Esophagus mucosa (tissue), 1 donor: ENCODE data around the gene LPIN1. TPM values are rescaled to one million over a fixed set of nuclear protein-coding genes. Genes with fewer than 3 reads are reported as not detected.

Source experiments
- ATAC-seq: fragments of 200-7000 bp; cut with Tn5 transposase; one replicate; pipeline ENCODE4 v1.9.1; 2020
- total RNA-seq: library from RNA; stranded (reverse); gene quantifications from one replicate; pipeline ENCODE4 v1.2.4, GENCODE V29; 2023
- donor health status: DM: yes; HTN: yes; CAD: no.

LPIN1 gene, protein sequence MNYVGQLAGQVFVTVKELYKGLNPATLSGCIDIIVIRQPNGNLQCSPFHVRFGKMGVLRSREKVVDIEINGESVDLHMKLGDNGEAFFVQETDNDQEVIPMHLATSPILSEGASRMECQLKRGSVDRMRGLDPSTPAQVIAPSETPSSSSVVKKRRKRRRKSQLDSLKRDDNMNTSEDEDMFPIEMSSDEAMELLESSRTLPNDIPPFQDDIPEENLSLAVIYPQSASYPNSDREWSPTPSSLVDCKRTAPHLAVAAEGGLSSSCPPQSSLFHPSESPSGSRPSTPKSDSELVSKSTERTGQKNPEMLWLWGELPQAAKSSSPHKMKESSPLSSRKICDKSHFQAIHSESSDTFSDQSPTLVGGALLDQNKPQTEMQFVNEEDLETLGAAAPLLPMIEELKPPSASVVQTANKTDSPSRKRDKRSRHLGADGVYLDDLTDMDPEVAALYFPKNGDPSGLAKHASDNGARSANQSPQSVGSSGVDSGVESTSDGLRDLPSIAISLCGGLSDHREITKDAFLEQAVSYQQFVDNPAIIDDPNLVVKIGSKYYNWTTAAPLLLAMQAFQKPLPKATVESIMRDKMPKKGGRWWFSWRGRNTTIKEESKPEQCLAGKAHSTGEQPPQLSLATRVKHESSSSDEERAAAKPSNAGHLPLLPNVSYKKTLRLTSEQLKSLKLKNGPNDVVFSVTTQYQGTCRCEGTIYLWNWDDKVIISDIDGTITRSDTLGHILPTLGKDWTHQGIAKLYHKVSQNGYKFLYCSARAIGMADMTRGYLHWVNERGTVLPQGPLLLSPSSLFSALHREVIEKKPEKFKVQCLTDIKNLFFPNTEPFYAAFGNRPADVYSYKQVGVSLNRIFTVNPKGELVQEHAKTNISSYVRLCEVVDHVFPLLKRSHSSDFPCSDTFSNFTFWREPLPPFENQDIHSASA
- 33.6 TPM for total RNA-seq

DNA sequence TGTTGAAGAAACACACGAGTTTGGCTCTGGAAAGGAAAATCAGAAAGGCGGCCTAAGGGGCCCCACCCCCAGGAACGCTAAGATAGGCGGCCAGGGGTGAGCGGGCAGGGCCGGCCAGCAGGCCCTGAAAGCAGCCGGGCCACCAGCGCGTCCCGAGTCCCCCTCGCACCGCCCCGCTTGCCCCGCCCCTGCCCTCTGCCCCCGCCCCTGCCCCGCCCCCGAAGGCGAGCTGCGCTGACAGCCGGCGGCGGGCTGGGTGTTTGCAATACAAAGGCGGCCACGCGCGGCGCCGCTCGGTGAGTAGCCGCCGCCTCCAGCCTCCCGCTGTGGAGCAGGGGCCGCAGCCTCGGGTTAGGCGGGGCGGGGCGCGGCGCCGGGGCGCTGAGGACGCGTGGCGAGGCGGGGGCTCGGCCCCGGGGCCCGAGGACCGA, at the start of gene LPIN1:
LPIN1 (plus strand) TSS at position 257 of the 431 bp plus-strand sequence. CDS start 18,910 bp downstream, outside the sequence.
- ATAC-seq, result peak; percentile 83

DNA sequence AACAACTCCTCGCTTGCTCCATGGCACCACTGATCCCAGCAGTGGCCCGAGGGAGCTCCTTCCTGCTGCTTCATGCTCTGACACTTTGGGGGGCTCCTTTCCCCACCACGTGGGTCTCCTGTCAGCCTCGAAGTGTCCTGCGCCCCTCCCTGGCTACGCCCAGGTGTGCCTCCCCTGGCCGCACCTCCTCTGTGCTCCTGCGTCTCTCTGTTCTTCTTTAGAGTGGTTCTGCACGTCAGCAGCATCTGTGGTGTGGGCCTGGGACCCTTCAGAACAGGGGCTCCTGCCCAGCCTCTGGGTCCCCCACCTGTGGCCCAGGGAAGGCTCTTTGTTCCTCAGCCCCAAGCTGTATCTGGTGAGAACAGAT, 49.7 kb upstream of the LPIN1 start:
- ATAC-seq, result no peak

DNA sequence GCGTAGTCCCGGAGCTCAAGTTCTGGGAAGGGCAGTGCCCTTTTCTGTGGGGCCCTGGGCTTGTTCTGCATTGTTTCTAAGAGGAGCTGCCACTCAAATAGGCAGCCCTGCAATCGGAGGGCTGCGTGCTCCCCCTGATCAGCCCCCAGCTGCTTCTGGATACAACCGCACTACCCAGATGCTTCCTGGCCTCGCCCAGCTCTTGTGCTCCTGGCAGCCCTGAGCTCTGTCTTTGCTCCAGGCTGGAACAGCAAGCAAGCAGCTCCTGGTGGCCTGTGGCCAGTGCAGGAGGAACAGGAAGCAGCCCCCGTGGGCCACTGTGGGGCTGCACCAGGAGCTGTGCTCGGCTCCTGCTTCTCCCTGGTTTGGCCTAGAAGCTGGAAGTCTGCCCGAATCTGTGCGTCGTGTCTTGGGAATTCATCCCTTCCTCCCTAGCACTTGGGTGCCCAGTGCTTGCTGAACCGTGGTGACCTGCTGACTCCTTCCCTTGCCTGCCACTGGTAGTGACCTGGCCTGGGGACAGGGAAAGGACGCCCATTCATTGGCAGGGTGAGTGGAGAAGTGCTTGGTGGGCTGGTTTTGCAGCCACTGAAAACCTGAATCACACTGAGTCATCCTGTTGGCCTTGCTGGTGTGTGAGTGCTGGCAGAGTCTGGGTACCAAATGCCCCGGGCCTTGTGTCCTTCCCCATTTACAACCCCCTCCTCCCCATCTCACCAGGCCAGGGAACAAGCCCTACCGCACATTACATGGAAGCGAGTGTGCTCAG, 49.1 kb upstream of the LPIN1 start:
- peak; percentile 37 for ATAC-seq

DNA sequence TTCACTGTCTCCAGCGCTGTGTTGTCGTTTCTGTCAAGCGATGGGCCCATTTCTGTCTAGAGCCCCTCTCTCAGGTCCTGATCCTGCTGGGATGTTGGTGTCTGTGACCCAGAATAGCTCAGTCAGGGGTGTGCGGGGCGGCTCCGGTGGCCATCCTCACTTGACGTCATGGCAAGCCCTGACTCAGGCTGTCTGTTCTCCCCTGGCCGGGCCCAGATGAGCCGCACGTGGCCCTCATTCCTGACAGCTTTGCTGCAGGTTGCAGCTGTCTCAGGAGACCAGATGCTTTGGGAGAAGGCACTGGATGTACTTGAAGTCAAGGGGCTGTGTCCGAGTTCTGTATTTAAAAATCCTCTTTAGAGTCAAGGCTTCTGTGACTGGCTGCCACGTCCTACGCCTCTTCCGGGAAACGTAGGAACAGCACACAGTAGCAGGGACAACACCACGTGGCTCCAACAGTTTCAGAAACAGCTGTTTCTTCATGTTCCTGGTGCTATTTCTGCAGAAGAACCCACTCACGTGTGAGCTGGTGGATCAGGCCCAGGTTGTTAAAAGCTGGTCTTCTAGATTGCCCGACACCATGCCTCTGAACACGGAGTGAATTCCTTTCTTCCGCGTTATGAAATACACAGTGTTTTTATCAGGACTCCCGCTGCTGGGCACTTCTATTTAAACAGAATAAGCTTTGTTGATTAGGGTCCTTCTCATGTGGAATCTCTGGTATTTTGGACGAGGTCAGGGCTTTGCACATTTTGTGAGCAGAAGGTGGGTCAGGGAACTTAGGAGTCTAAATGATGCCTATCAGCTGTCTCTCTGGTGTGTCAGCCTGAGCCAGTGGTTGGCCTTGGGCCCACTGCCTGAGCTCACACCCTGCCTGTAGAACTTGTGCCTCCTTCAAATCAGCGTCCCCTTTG, 48.2 kb upstream of the LPIN1 start:
- no peak for ATAC-seq

DNA sequence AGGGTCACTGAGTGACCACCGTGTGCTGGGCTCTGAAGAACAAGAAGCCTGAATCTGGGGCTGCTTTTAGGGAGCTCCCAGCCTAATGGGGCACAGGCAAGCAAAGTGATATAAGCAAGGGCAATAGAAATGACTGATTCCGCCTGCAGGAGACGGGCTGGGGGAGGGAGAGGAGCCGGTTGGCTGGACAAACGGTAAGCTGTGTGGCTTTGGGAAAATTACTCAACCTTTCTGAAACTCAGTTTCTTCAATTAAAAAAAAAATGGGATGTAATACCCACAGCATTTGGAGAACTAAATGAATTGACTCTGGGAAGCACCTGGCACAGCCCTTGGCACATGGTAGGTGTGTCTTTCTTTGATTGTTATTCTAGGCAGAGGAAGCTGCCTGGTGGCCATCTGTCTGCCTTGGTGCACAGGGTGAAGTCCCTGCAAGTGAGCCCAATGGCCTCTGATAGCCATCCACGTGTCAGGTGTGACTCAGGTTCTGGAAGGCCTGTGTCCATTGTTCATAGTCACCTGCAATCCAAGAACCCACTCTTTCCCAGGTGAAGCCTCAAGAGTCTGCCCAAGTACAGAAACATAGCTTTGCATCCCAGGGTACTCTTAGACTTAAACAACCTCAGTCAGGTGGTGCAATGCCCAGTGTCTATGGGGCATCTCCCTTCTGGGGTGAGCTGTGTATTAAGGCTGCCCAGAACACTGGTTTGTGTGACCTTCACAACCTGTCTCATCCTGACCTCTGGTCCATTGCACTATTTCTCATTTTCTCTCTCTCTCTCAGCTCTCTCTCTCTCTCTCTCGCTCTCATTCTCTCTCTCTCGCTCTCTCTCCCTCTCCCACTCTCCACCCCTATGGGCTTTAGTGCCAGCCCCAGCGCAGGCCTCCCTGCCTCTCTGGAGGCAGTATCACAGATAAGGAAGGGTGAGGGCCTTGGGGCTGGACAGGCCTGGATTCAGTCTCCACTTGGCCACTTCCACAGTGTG, 46.5 kb upstream of the LPIN1 start:
- peak; percentile 17 for ATAC-seq

DNA sequence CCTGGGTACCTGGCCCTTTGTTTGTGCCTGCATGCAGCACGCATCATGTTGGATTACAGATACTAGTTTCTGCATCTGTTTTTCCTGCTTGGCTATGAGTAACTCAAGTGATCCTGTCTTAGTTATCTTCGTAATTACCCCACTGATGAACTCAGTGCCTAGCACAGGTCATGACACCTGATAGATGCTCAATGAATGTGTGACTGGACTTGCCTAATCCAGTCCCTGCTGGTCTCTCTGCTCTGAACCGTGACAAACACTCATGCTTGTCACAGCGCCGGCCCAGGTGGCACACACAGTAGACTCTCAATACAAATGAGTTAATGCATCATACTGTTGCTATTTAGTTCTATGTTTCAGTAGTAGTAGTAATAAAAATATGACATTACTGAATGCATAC, 45.2 kb upstream of the LPIN1 start:
- peak; percentile 85 for ATAC-seq

DNA sequence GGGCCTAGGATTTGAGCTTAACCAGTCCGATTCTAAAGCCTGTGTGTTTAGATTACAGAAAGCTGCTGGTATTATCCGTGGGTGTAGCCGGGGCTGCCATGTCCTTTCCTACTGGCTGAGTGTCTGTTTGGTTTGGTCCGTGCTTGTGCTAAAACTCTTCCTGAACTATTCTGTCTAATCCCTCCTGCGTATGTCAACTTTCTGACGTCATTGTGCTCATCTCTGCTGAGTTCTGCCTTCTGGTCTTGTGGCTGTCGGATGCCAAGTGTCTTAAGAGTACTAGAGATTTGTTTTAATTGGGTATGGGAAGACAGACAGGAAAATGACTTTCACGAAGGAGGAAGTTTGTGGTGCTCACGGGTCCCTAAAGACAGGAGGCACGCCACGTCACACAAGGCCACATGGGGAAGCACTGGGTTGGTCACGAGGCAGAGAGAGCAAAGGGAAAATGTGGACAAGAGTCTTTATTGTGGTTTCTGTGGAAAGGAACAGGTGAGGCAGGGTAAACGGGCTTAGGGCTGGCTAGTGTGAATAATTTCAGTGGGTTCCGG, 44.6 kb upstream of the LPIN1 start:
- peak; percentile 49 for ATAC-seq

DNA sequence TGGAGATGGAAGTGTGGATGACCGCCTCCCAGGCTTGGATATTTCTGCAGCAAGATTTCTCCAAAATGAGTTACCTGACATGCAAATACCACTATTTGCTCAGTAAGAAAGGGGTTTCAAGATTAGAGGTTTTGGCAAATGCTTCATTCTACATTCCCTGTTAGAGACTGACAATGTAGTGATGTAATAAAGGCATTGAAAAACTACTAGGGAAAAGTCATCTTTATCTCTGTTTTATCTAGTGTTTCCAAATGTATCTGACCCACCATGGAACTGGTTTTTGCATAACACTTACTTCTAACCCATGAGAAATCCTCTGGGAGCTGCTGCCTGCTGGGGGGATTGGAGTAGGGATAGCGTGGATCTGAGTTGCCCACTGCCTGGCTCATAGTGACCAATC, 43.5 kb upstream of the LPIN1 start:
- no peak for ATAC-seq

DNA sequence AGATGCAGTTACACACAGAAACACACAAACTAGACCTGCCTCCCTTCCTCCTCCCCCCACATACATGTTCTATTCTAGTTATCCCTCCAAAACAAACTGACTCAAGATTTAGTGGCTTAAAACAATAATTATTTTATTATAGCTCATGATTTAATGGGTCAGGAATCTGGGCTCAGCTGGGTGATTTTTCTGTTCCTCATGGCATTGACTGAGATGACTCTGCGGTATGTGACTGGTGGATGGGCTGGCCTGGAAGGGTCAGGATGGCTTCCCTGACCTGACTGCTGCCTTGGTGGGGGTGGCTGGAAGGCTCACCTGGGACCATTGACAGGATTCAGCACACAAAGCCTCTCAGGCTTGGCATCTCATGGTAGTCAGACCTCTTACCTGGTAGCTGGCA, 42.7 kb upstream of the LPIN1 start:
- ATAC-seq, result no peak

DNA sequence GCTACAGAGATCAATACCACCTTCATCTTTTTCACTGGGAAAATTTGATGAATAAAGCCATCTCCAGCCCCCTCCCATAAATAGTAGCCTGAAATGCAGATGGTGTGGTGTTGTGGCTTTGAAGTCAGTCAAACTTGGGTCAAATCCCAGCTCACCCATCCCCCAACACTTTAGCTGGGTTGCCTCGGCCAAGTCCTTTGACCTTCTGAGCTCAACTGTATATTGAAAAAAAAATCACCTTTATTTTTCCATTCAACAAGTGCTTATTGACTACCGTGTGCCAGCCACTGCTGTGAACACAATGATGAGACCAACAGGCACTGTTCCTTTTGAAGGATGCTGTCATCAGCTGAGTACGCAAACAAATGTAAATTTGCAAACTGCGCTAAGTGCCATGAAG, 41.4 kb upstream of the LPIN1 start:
- ATAC-seq, result no peak

DNA sequence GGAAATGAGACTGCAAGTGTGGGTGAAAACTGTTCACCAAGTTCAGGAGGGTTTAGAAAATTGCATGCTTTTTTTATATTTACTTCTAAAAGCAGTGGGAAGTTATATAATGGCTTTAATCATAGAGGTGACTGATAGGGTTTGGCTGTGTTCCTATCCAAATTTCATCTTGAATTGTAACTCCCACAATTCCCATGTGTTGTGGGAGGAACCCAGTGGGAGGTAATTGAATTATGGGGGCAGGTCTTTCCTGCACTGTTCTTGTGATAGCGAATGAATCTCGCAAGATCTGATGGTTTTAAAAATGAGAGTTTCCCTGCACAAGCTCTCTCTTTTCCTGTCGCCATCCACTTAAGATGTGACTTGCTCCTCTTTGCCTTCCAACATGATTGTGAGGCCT, 40.7 kb upstream of the LPIN1 start:
- no peak for ATAC-seq

DNA sequence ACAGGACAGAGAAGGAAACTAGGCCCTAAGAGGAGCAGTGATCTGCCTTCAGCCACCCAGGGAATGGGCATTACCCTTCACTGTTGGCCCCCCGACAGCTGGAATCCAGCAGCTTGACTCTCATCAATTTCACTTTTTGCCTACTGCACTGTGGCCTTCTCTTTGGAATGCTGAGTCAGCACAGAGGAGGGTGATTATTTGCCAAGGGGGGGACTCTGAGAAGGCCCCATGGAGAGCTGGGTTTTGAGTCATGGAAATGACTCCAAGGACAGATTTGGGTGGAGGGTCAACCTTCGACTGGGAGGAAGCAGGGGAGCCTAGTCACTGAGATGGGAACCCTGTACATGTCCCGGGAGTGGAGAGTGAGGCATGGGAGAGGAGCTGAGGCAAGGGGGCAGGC, 38.3 kb upstream of the LPIN1 start:
- ATAC-seq, result no peak

DNA sequence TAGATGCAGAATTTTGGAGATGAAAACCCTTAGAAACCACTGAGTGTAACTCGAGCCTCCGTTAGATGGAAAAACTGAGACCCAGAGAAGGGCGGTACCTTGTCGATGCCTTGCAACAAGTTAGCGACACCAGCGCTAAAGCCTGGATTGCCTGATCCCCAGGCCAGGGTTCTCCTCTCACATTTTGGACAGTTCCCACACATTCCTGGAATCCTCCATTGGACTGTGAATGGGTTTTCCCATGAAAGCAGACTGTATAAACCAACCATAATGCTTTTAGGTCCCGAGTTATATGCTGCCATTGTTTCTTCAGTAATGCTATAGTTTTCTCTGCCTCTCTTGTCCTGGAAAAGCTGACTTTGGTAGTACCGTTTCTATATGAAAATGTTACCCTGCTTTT, 37.1 kb upstream of the LPIN1 start:
- no peak for ATAC-seq

DNA sequence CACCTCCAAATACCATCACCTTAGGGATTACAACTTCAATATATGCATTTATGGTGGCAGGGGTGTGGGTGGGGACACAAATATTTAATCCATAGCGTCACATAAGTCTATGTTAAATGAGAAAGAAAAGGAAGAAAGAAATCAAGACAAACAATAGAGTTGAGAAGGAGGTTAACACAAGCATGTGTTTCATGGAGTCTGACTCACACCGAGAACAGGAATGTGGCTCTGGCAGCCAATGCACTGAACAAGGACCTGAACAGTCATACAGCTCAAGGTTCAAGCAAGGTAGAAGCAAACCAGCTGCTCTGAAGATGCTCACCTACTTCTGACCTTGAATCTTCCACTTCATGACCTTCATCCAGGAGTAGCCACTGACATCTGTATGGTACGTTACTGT, 36.2 kb upstream of the LPIN1 start:
- peak; percentile 93 for ATAC-seq

DNA sequence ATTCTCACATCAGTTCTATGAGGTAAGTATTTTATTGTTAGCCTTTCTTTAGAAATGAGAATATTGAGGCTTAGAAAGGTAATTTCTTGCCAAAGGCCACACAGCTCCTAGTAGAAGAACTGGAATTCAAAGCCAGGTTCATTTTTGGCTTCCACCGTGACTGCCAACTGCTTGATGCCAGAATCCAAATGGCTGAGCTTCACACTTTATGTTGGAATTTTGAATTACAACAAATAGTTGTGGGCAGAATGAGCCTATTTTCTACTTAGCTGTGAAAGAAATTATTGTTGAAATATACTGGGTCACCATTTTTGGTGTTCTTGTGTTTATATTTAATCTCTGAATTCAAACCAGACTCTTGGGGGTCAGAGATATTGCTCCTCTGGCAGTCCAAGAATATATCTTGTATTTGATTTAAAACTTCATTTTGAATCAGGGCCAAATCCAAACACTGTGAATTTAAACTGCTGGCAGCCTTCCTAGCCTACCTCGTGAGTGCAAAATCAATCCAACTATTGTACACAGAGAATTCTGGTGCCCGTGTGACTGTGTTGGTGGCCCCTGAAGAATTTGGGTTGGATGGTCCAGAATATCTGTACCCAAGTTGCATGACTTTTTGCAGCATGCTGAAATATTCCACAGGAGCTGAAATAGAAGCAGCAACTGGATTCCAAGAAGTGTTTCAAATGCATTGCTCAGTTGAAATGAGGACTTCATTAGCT, 35.6 kb upstream of the LPIN1 start:
- ATAC-seq, result no peak

DNA sequence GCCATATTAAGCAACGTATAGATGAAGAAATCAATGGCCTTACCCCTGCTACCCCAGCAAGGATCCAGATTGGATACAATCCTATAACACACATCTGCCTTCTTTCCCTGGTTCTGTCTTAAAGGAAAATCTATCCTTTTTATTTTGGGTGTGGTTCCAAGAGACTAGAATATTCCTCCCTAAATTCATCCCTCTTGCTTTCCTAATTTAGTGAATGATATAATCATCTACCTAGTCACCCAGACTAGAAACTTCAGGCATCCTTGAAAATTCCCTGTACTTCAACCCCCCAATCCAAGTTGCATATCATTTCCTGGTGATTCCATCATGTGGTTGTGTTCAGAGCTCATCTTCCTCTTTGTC, 35.1 kb upstream of the LPIN1 start:
- ATAC-seq, result no peak

DNA sequence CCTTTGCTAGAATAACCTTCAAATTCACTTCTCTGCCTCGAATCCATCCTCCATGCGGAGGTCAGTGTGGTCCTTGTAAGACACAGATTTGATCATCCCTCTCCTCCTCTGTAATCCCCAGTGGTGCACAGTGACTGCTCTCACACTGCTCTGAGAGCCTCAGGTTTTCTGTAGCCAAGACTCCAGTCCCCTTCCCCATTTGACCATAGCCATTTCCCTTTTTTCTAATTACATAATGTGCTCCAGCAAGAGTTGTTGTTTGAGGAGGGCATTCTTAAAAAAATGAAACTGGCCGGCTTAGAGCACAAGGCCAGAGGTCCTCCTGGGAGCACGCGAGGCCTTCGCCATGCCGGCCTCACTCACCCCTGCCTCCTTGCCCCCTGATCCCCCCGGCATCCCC, 34.7 kb upstream of the LPIN1 start:
- ATAC-seq, result no peak

DNA sequence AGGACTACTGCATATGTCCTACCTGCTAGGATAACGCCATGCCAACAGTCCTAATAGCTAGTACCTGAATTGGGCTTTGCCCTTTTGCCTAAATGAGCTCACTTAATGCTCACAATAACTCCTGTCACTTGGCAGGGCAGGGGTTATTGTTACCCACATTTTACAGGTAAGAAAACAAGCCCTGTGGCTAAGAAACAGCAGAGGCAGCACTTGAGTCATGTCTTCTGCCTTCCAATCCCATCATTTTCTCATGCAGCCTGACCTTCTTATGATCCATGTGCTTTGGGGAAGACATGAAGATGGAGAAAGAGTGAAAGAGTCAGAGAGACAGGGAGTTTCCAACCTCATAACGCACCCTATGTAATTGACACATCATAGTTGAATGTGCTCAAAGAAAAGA, 33.6 kb upstream of the LPIN1 start:
- ATAC-seq, result no peak

DNA sequence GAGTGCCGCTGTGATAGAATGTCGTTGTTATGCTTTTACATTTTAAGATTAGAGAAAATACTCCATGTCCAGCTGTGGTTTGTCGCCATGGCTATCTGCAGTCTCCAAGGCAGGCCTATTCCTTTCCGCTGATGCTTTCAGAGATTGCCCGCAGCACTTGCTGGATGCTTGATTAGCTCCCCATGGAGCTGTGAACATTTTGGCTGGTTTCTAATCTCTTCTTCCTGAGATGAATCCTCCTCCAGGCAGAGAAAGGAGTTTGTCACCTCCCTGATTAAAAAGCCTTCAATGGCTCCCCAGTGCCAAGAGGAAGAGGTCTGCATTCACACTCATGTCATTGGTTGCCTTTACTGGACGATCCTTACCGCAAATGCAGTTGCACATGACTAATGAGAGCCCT, 32.6 kb upstream of the LPIN1 start:
- ATAC-seq, result no peak
